ENCODE results near the gene TNK1. TPM values are rescaled to one million over a fixed set of nuclear protein-coding genes. Genes with fewer than 3 reads are reported as not detected.

TNK1 gene
- total and polyA plus RNA-seq, 2 of the 8 experiments (the other 6 are each of a cell fraction or from before 2014, with no cell fraction given) = 7.6 to 9.5 TPM

GRCh38 chr17:7418472-7419152 lies 37.7 kb downstream of the TNK1 start:
- peak overlapping the region in 1 of 4 experiments; percentile 28; a peak in 1 of 7 replicates for H3K9ac ChIP-seq (replicated peaks in 1 of 4; ENCODE audit: extremely low read depth in 1 of 4, low read depth in 3 of 4, low read length in 3 of 4)
- no peak overlapping the region for H3K4me3 ChIP-seq (ENCODE audit: extremely low read depth in 1 of 4, insufficient read depth in 2 of 4, low read depth in 3 of 4, low read length in 4 of 4)
- 0 out of 2 replicates have a peak overlapping the region, but pooled peaks have one; percentile 12 for H2BK12ac ChIP-seq (ENCODE audit: low read depth, low read length)
- no peaks in the 10 kb centered on the region for H3K27me3 ChIP-seq (replicated peaks in 1 of 4; ENCODE audit: control insufficient read depth in 3 of 4, extremely low read depth in 1 of 4, insufficient read depth in 3 of 4, low read length in 3 of 4)
- no peaks in the 10 kb centered on the region for H3K9me3 ChIP-seq (ENCODE audit: insufficient read depth in 2 of 2, low read depth in 1 of 2, low read length in 1 of 2)
- H2AK5ac ChIP-seq (ENCODE audit: low read depth, low read length) = peak overlapping the region; percentile 6; the same call in 1 of the 2 replicates
- ChIA-PET POLR2A (ENCODE audit: partially characterized antibody) (interaction anchor here (0.8 to 2.8 kb wide), 6 partner anchors 17 to 156 kb away, joined by 3 to 9 read pairs (median 4); partner anchors contain the start of genes TMEM102 and TNK1), CTCF (ENCODE audit: partially characterized antibody) (interaction anchor here (0.9 to 2.4 kb wide), 4 partner anchors 9 to 142 kb away, joined by 3 to 9 read pairs (median 3); partner anchors contain the start of gene PLSCR3)
- no peak overlapping the region for H3K4me2 ChIP-seq (ENCODE audit: insufficient read depth in 1 of 2, low read depth in 2 of 2, low read length in 2 of 2)
- no peak overlapping the region for H4K91ac ChIP-seq (replicated peaks; ENCODE audit: insufficient read length, low read length)
- H4K8ac ChIP-seq (ENCODE audit: extremely low read depth, insufficient read depth, low read length) = no peak overlapping the region
- H3K36me3 ChIP-seq (ENCODE audit: control insufficient read depth in 2 of 4, insufficient read depth in 4 of 4, low read length in 3 of 4) = peaks cover 0 to 21% (median 9%) of the 10 kb centered on the region in 4 experiments; a peak in 5 of 8 replicates
- H3K79me1 ChIP-seq (ENCODE audit: low read depth, low read length) = no peaks in the 10 kb centered on the region
- no peak overlapping the region for H3K23ac ChIP-seq (ENCODE audit: insufficient read length)
- H4K5ac ChIP-seq (ENCODE audit: insufficient read length, low read depth, low read length) = no peak overlapping the region
- no peak overlapping the region for H3K18ac ChIP-seq (ENCODE audit: extremely low read depth, low read length)
- TF ChIP-seq MAX (IDR thresholded peaks at IDR 0.05) (no peak), JUND (IDR thresholded peaks at IDR 0.05; ENCODE audit: low read length) (no peak), USF2 (IDR thresholded peaks at IDR 0.05; ENCODE audit: low read length) (no peak), RXRA (IDR thresholded peaks at IDR 0.05; ENCODE audit: insufficient read depth, low read depth, low read length) (no peak), RBBP5 (IDR thresholded peaks at IDR 0.05; ENCODE audit: borderline replicate concordance, low read depth, low read length) (no peak)
- H3K14ac ChIP-seq (ENCODE audit: insufficient read length) = no peak overlapping the region
- no peak overlapping the region for H2BK120ac ChIP-seq (replicated peaks; ENCODE audit: low read depth, low read length)
- no peak overlapping the region for H2BK20ac ChIP-seq (ENCODE audit: low read length)
- FAIRE-seq (no peak), DNase-seq (ENCODE audit: low read depth in 1 of 2, low spot score in 2 of 2) (no peak)
- no peak overlapping the region for H2AFZ ChIP-seq (ENCODE audit: low read length)
- H3K4me1 ChIP-seq (replicated peaks in 1 of 4; ENCODE audit: control insufficient read depth in 3 of 4, insufficient read depth in 4 of 4, low read length in 3 of 4) = peaks cover 0 to 15% (median 2%) of the 10 kb centered on the region in 4 experiments; a peak in 4 of 7 replicates
- no peak overlapping the region for H3K27ac ChIP-seq (ENCODE audit: low read depth, low read length)
- H3K4ac ChIP-seq (replicated peaks; ENCODE audit: insufficient read length, low read depth, low read length) = no peak overlapping the region
- no peak overlapping the region; the same call in 1 of the 2 replicates for H2BK5ac ChIP-seq (ENCODE audit: low read depth, low read length)
- no peak overlapping the region for H3K56ac ChIP-seq (replicated peaks; ENCODE audit: insufficient read length, low read depth, low read length)
- no peaks in the 10 kb centered on the region for H3K79me2 ChIP-seq (ENCODE audit: control insufficient read depth in 1 of 2, insufficient read depth in 2 of 2, low read length in 2 of 2)
- H3K23me2 ChIP-seq (ENCODE audit: low read depth, low read length) = peaks cover 2% of the 10 kb centered on the region; the same call in 1 of the 2 replicates
- H2BK15ac ChIP-seq (ENCODE audit: low read length) = no peak overlapping the region
- WGBS, 2 experiments (ENCODE audit: extremely low coverage in 1 of 2, insufficient coverage in 1 of 2, insufficient read length in 1 of 2, insufficient replicate concordance in 2 of 2, low coverage in 1 of 2, low lambda C conversion rate in 2 of 2, missing lambda C conversion rate in 1 of 2) = 74% methylated on average over 16 of the region's 18 CpGs; no CpG with 5 or more reads in 1 of the 2 experiments
- peaks cover 2 to 5% of the 10 kb centered on the region in 2 experiments for H4K20me1 ChIP-seq (replicated peaks in 1 of 2; ENCODE audit: control insufficient read depth in 1 of 2, insufficient read depth in 2 of 2, low read length in 2 of 2)
